MM.1S (cell line): ENCODE measurements around the gene MICALL2.
"Not testable (repeated sequence)": the region's sequence is repeated elsewhere in the genome, so short reads cannot be mapped to it uniquely, and the experiment has no call there.

Experiments
- EZH2phosphoT487 ChIP-seq: fragments of 300-600 bp; sonication (generic); IDR thresholded peaks from 2 replicates; pipeline ENCODE4 v1.6.1; 2018; ENCODE audit warnings: antibody characterized with exemption, low read length
- TF ChIP-seq, protein P1 (sequence below): fragments of 300-600 bp; sonication (generic); IDR thresholded peaks from 2 replicates; pipeline ENCODE4 v1.5.1; 2016; ENCODE audit warnings: antibody characterized with exemption, low read length, mixed read lengths

DNA sequence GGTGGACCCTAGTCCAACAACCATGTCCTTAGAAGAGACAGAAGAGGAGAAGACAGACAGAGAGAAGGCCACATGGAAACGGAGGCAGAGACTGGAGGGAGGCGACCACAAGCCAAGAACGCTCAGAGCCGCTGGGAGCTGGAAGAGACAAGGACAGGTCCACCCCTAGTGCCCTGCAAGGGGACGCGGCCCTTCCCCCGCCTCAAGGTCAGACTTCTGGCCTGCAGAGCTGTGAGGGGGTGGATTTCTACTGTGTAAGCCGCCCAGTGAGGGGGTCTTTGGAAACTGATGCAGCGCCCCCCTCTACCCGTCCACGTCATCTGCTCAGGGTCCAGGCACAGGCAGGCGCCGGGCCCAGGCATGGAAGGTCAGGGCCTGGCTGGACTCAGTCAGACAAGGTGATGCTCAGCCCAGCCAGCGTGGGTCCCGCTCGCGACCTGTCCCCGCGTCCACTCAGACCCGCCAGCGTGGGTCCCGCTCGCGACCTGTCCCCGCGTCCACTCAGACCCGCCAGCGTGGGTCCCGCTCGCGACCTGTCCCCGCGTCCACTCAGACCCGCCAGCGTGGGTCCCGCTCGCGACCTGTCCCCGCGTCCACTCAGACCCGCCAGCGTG, 15.6 kb downstream of the MICALL2 start:
- TF ChIP-seq, protein P1, sequence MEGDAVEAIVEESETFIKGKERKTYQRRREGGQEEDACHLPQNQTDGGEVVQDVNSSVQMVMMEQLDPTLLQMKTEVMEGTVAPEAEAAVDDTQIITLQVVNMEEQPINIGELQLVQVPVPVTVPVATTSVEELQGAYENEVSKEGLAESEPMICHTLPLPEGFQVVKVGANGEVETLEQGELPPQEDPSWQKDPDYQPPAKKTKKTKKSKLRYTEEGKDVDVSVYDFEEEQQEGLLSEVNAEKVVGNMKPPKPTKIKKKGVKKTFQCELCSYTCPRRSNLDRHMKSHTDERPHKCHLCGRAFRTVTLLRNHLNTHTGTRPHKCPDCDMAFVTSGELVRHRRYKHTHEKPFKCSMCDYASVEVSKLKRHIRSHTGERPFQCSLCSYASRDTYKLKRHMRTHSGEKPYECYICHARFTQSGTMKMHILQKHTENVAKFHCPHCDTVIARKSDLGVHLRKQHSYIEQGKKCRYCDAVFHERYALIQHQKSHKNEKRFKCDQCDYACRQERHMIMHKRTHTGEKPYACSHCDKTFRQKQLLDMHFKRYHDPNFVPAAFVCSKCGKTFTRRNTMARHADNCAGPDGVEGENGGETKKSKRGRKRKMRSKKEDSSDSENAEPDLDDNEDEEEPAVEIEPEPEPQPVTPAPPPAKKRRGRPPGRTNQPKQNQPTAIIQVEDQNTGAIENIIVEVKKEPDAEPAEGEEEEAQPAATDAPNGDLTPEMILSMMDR = not testable (repeated sequence)
- not testable (repeated sequence) for TF ChIP-seq EZH2phosphoT487
